Measurements from ENCODE around the gene CERS6. TPM values are rescaled to one million over a fixed set of nuclear protein-coding genes. Genes with fewer than 3 reads are reported as not detected.

CERS6 gene
- total RNA-seq, 2 donors from 2014 or later, result 11.2 to 18.5 TPM

GRCh38 chr2:168684921-168685599 lies 229.0 kb downstream of the CERS6 start:
- H3K9me3 Mint-ChIP-seq, result no peaks in the 10 kb centered on the region
- H3K27me3 Mint-ChIP-seq (ENCODE audit: low read depth), result no peaks in the 10 kb centered on the region
- H3K27ac Mint-ChIP-seq, result no peak overlapping the region
- H3K4me3 Mint-ChIP-seq, result no peak overlapping the region
- ATAC-seq (replicated peaks in 1 of 2) (no peak), DNase-seq (no peak)
- H3K36me3 Mint-ChIP-seq (ENCODE audit: insufficient read depth in 2 of 2), result no peaks in the 10 kb centered on the region
- H3K4me1 Mint-ChIP-seq (ENCODE audit: low read depth), result peaks cover 5% of the 10 kb centered on the region

DNA sequence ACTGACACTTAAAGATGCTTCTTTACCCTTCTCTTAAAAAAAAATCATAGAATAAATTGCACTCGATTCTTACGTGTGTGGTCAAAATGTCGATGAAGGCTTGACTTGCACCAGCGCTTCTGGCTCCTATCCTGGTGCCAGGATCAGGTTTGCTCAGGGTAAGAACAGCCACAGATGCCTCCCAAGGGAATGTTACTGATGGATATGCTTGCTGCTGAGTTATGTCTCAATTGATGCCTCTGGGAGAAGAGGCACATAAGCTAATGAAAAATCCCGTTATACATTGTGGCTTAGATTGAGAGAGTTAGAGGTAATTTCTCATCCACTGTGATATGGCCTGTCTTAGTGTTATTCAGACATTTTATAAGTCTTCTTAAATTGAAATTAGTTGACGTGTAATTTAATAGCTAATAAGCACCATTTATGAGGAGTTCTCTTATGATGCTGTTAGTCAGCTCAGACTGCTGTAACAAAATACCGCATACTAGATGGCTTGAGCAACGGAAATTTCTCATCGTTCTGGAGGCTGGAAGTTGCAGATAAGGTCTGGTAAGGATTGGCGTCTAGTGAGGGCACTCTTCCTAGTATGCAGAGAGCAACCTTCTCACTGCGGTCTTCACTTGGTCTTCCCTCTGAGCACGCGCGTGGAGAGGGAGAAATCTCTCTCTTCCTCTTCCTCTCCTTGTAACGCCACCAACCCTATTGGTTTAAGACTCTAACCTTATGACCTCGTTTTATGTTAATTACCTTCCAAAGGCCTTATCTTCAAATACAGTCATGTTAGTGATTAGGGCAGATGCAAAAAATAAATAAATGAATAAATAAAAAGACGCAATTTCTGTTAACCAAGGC lies 229.8 kb downstream of the CERS6 start:
- no peaks in the 10 kb centered on the region for H3K9me3 Mint-ChIP-seq
- no peaks in the 10 kb centered on the region for H3K27me3 Mint-ChIP-seq (ENCODE audit: low read depth)
- no peak for DNase-seq
- no peaks in the 10 kb centered on the region for H3K36me3 Mint-ChIP-seq (ENCODE audit: insufficient read depth in 2 of 2)
- ATAC-seq (replicated peaks in 1 of 2), result no peak
- no peak overlapping the region for H3K4me3 Mint-ChIP-seq
- H3K27ac Mint-ChIP-seq, result no peak overlapping the region
- H3K4me1 Mint-ChIP-seq (ENCODE audit: low read depth), result peaks cover 5% of the 10 kb centered on the region

DNA sequence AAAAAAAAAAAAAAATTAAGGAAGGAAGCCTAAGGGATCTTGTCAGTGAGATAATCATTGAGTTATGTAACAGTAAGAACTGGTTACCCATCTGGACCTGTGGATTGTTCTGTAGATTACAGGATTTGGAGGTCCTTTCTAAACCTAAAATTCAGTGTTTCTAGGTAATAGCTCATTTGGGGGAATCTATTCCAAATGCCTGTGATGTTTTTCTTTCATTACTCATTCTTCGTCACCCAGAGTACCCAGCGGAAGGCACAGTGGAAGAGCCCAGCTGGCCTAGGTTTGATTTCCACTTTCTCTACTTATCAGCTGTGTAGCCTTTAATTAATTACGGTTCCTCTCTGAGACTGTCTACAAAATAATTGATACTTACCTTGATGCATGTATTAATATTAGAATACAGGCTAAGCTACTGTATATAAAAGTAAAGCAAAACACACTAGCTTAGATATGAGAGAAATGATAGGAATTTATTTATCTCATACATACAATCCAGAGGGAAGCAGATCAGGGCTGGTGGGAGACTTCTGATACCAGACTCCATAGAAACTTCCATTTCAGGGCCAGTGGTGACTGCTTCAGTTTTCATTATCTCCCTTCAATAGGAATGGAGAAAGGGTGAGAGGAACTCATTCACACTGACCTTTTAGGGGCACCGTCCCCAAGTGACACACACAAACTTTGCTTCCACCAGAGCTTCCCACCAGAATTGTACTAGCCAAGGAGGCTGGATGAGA lies 230.6 kb downstream of the CERS6 start:
- H3K27ac Mint-ChIP-seq, result no peak overlapping the region
- H3K4me3 Mint-ChIP-seq, result no peak overlapping the region
- peaks cover 12% of the 10 kb centered on the region for H3K4me1 Mint-ChIP-seq (ENCODE audit: low read depth)
- no peak for ATAC-seq (replicated peaks in 1 of 2)
- DNase-seq, result no peak
- H3K36me3 Mint-ChIP-seq (ENCODE audit: insufficient read depth in 2 of 2), result no peaks in the 10 kb centered on the region
- H3K9me3 Mint-ChIP-seq, result no peaks in the 10 kb centered on the region
- no peaks in the 10 kb centered on the region for H3K27me3 Mint-ChIP-seq (ENCODE audit: low read depth)

DNA sequence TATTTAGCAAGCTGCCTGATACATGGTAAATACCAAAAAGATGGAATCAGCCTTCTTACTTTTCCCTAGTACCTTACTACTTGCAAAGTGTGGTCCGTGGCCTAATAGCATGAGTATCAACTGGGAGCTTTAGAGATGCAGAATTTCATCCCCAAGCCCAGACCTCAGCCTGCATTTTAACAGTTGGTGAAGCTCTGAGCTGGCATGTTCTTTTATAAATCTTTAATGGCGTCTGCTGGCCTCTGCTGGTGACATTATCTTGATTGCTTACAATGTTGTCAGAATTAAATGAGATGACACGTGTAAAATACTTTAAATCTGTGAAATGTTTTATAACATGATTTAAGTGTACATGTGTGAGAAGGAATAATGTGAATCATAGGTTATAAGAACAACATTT lies 231.2 kb downstream of the CERS6 start:
- DNase-seq (no peak), ATAC-seq (replicated peaks in 1 of 2) (no peak)
- Mint-ChIP-seq H3K27ac (no peak overlapping the region), H3K9me3 (no peaks in the 10 kb centered on the region), H3K36me3 (ENCODE audit: insufficient read depth in 2 of 2) (no peaks in the 10 kb centered on the region), H3K27me3 (ENCODE audit: low read depth) (no peaks in the 10 kb centered on the region), H3K4me1 (ENCODE audit: low read depth) (peaks cover 19% of the 10 kb centered on the region), H3K4me3 (no peak overlapping the region)

DNA sequence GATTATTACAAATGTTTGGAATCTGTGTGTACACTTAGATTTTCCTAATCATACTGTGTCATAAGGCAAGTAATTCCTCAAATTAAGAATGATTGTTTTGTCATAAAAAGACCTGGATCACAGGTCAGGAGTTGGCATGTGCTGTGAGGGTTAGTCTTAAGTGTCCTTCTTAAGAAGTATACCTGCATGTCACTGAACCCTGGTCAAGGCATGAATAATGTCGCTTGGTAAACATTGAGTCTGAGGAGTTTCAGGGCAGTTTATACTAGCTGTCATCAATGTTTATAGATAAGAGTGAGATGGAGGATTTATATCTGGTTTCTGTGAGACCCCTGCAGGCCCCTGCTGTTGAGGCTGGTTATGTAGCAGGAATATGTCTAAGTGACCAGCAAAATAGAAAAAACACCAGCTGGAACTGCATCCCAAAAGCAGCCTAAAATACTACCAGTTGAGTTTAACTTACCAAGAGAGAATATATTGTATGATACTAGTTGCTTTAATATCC lies 234.4 kb downstream of the CERS6 start:
- H3K27ac Mint-ChIP-seq, result no peak overlapping the region
- ATAC-seq (replicated peaks in 1 of 2), result no peak

DNA sequence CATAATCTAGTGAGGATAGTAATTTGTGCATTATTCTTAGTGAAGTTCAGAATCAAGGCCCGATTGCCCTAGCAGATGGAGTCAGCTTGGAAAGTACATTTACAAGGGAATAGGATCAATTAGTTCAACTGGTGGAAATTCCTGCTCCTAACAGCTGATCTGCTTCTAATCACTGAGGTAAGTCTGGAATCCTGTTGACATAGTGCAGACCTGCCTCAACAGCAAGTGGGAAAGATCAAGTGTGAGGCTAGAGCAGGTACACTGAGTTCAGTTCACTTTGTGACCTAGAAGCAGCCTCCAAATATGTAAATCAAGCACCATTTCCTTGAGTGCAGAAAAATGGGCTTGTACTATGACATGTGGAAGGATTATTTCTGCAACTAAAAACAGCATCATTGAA lies 235.1 kb downstream of the CERS6 start:
- Mint-ChIP-seq H3K4me1 (ENCODE audit: low read depth) (peaks cover 16% of the 10 kb centered on the region), H3K4me3 (no peak overlapping the region), H3K27ac (no peak overlapping the region), H3K9me3 (no peaks in the 10 kb centered on the region), H3K36me3 (ENCODE audit: insufficient read depth in 2 of 2) (peaks cover under 1 to 1% of the 10 kb centered on the region in 2 donors), H3K27me3 (ENCODE audit: low read depth) (no peaks in the 10 kb centered on the region)
- ATAC-seq (replicated peaks in 1 of 2), result no peak
- no peak for DNase-seq

More for the DNA sequence above, 234.4 kb downstream of the CERS6 start:
- Mint-ChIP-seq H3K4me1 (ENCODE audit: low read depth) (peaks cover 16% of the 10 kb centered on the region), H3K36me3 (ENCODE audit: insufficient read depth in 2 of 2) (no peaks in the 10 kb centered on the region), H3K9me3 (no peaks in the 10 kb centered on the region), H3K4me3 (no peak overlapping the region), H3K27me3 (ENCODE audit: low read depth) (no peaks in the 10 kb centered on the region)
- no peak for DNase-seq

- DNase-seq (no peak), ATAC-seq (replicated peaks in 1 of 2) (peak; percentile 93 to 94)
- Mint-ChIP-seq H3K4me3 (peak overlapping the region; percentile 29 to 31), H3K9me3 (no peaks in the 10 kb centered on the region), H3K36me3 (ENCODE audit: insufficient read depth in 2 of 2) (peaks cover 2 to 4% of the 10 kb centered on the region in 2 donors), H3K4me1 (ENCODE audit: low read depth) (peaks cover 18% of the 10 kb centered on the region), H3K27ac (no peak overlapping the region), H3K27me3 (ENCODE audit: low read depth) (no peaks in the 10 kb centered on the region)
These were observed 236.2 kb downstream of the CERS6 start for GRCh38 chr2:168692132-168692744.

DNA sequence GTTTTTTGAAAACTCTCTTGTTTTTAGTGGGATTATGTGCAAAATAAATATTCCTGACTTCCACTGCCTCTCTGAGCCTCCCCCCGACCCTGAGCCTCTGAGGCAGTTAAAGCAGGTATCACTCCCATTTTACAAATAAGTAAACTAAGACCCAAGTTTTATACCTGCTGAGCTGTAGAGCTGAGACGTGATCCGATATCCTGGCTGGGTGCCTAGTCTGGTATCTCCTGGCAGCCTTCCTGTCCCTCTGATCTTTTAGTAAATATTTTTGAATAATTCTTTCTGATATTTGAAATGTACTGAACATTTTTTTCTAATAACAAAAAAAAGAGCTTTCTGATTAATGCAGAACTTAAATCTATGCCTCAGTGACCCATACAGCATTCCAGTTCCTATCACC lies 238.1 kb downstream of the CERS6 start:
- no peaks in the 10 kb centered on the region for H3K9me3 Mint-ChIP-seq
- H3K27me3 Mint-ChIP-seq (ENCODE audit: low read depth), result no peaks in the 10 kb centered on the region
- no peak overlapping the region for H3K27ac Mint-ChIP-seq
- H3K36me3 Mint-ChIP-seq (ENCODE audit: insufficient read depth in 2 of 2), result peaks cover 2 to 12% of the 10 kb centered on the region in 2 donors
- DNase-seq (no peak), ATAC-seq (replicated peaks in 1 of 2) (no peak)
- peaks cover 22% of the 10 kb centered on the region for H3K4me1 Mint-ChIP-seq (ENCODE audit: low read depth)
- no peak overlapping the region for H3K4me3 Mint-ChIP-seq

DNA sequence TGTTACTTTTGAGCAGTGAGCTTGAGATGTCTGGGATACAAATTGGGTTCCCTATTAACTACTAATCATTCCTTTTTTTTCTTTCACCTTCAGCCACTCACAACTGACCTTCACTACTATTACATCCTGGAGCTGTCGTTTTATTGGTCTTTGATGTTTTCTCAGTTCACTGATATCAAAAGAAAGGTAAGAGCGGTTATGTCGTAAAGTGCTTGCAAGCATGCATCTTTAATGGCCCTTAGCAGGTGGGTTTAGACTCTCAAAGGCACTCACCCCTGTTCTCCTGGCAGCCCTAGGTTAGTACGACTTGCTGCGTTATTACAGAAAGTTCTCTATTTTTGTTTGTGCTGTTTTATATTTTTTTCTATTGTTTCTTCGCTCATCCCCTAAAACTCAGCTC lies 238.8 kb downstream of the CERS6 start:
- peaks cover 22% of the 10 kb centered on the region for H3K4me1 Mint-ChIP-seq (ENCODE audit: low read depth)
- H3K27me3 Mint-ChIP-seq (ENCODE audit: low read depth), result no peaks in the 10 kb centered on the region
- ATAC-seq (replicated peaks in 1 of 2) (no peak), DNase-seq (no peak)
- no peak overlapping the region for H3K4me3 Mint-ChIP-seq
- no peak overlapping the region for H3K27ac Mint-ChIP-seq
- H3K36me3 Mint-ChIP-seq (ENCODE audit: insufficient read depth in 2 of 2), result peaks cover 2 to 12% of the 10 kb centered on the region in 2 donors
- H3K9me3 Mint-ChIP-seq, result no peaks in the 10 kb centered on the region

DNA sequence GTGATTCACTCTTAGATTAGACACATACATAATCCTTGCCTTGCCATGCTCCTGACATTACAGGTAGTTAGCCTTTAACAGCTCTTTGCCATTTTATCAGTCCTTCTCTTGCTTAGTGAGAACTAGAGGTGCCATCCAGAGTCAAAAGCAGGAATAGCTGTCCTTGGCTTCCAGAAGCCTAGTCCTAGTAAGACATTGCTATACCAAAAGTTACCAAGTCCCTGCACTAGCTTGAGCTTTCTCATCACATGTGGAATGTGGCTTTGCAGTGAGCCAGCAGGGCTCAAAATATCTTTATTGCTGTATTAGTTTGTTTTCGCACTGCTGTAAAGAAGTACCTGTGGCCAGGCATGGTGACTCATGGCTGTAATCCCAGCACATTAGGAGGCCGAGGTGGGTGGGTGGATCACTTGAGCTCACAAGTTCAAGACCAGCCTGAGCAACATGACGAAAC lies 241.6 kb downstream of the CERS6 start:
- peaks cover 6% of the 10 kb centered on the region for H3K4me1 Mint-ChIP-seq (ENCODE audit: low read depth)
- DNase-seq, result no peak
- H3K9me3 Mint-ChIP-seq, result no peaks in the 10 kb centered on the region
- H3K27ac Mint-ChIP-seq, result no peak overlapping the region
- no peaks in the 10 kb centered on the region for H3K27me3 Mint-ChIP-seq (ENCODE audit: low read depth)
- peaks cover 2 to 12% of the 10 kb centered on the region in 2 donors for H3K36me3 Mint-ChIP-seq (ENCODE audit: insufficient read depth in 2 of 2)
- ATAC-seq (replicated peaks in 1 of 2), result no peak
- H3K4me3 Mint-ChIP-seq, result no peak overlapping the region

DNA sequence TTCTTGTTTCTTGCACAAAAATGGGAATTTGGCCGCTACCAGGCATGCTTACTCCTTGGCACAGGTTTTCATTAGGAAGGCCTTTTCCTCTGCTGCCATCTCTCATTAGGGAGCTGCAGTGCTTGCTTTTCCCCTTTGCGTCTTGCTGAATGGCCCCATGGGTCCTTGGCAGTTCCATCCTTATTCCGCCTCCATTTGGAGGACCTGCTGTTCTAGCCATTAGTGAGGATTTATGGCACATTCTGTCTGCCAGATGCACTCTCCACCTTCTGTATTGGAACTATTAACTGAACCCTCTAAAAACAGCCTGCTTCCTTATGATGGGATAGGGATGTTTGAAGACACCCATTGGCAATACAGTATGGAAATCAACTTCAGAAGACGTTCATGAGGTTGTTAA lies 242.9 kb downstream of the CERS6 start:
- Mint-ChIP-seq H3K27ac (no peak overlapping the region), H3K27me3 (ENCODE audit: low read depth) (no peaks in the 10 kb centered on the region), H3K9me3 (no peaks in the 10 kb centered on the region), H3K4me1 (ENCODE audit: low read depth) (peaks cover 6% of the 10 kb centered on the region), H3K4me3 (no peak overlapping the region), H3K36me3 (ENCODE audit: insufficient read depth in 2 of 2) (peaks cover 2 to 12% of the 10 kb centered on the region in 2 donors)
- ATAC-seq (replicated peaks in 1 of 2) (no peak), DNase-seq (no peak)

DNA sequence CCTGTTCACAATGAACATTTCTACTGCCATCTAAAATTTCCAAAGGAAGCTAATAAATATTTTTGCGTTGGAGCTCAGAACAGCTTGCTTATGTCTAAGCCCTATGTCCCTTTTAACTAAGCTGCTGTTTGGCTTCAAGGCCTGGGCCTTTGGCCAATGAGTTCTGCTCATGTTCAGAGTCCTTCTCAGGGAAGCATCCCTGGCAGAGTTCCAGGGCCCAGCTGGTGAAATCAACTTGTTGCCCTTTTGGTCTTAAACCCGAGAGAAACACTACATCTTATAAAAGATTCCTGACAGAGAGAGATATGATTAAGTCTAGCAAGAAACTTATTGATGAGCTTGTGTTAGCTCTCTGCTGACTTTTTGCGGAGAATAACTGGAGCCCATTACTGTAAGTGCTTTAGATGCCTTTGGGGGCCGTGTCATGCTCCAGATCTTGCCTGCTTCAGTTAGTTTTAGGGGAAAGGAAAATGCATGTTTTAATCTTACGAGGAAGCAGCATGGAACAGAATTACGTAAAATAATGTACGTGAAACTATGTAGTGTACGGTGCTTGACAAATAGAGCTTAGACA lies 243.9 kb downstream of the CERS6 start:
- H3K4me3 Mint-ChIP-seq, result no peak overlapping the region
- H3K27me3 Mint-ChIP-seq (ENCODE audit: low read depth), result no peaks in the 10 kb centered on the region
- ATAC-seq (replicated peaks in 1 of 2) (no peak), DNase-seq (no peak)
- H3K9me3 Mint-ChIP-seq, result no peaks in the 10 kb centered on the region
- H3K4me1 Mint-ChIP-seq (ENCODE audit: low read depth), result peaks cover 6% of the 10 kb centered on the region
- H3K27ac Mint-ChIP-seq, result no peak overlapping the region
- H3K36me3 Mint-ChIP-seq (ENCODE audit: insufficient read depth in 2 of 2), result peaks cover 2 to 12% of the 10 kb centered on the region in 2 donors
